Measurements from ENCODE around the gene AKAP13.

- TF ChIP-seq CTCF (IDR thresholded peaks at IDR 0.05), result no peak
- no peak for TF ChIP-seq POLR2A (IDR thresholded peaks at IDR 0.05)
Observed at GRCh38 chr15:85755942-85756341, 375.5 kb downstream of the AKAP13 start.
